K562 (cell line): ENCODE results near the gene TMEM229B. TPM values are rescaled to one million over a fixed set of nuclear protein-coding genes. Genes with fewer than 3 reads are reported as not detected.

ENCODE experiments used
- ATAC-seq: fragments of 200-7000 bp; cut with Tn5 transposase; 3 replicates; pipeline ENCODE4 v1.9.1; 2020; ENCODE audit warnings: moderate library complexity
- BruUV-seq: library from RNA; stranded (reverse); fragments of 400-500 nt; replicated peaks from 2 replicates; lab custom pipeline; 2021; lab: Mats Ljungman, UMichigan
- CTCF ChIA-PET: fragments of 300-600 bp; formaldehyde crosslinking; extraction: SDS; loops from one replicate; lab custom pipeline; 2021; ENCODE audit warnings: low intra/inter-chr PET ratio; lab: Yijun Ruan, JAX
- POLR2A ChIA-PET: fragments of 300-600, 350-650 bp; sonication (Branson Sonifier 250); formaldehyde crosslinking; extraction: SDS; loops from one replicate; lab custom pipeline; 2021; ENCODE audit warnings: antibody characterized with exemption, inconsistent platforms; lab: Yijun Ruan, JAX
- DNase-seq, 4 experiments: peaks; one replicate each; pipeline versions ENCODE4 v3.0.0 to v3.0.0-alpha.2; 2011 to 2018; ENCODE audit warnings: low spot score in 3 of 4, mixed read lengths in 3 of 4; ENCODE audit errors: extremely low read depth in 1 of 4
- FAIRE-seq: peaks from 2 replicates; lab custom pipeline; 2011; peaks lifted over from hg19 to GRCh38; lab: Jason Lieb, UNC
- H2AFZ ChIP-seq: 2 replicates; pipeline ENCODE4 v1.6.0; 2011; ENCODE audit warnings: low read depth, low read length, control low read depth, inconsistent platforms
- H3K27ac ChIP-seq: fragments of 200-600 bp; 3 replicates; pipeline ENCODE4 v1.8.0; 2011; ENCODE audit warnings: low read depth, mild to moderate bottlenecking, control low read depth, inconsistent platforms, low read length, moderate library complexity, mixed read lengths; ENCODE audit errors: extremely low read depth
- H3K27me3 ChIP-seq, 2 experiments: fragments of 300-600 bp in 1 of 2; 2 replicates in 1 of 2; 3 replicates in 1 of 2; pipeline versions ENCODE4 v1.6.0 to v1.8.0; 2011; ENCODE audit warnings: inconsistent platforms in 2 of 2, low read length in 2 of 2, mild to moderate bottlenecking in 1 of 2, mixed read lengths in 1 of 2, moderate library complexity in 1 of 2; ENCODE audit not compliant: control insufficient read depth in 2 of 2, insufficient read depth in 2 of 2
- H3K36me3 ChIP-seq: fragments of 300-600 bp; 3 replicates; pipeline ENCODE4 v1.8.0; 2011; ENCODE audit warnings: mild to moderate bottlenecking, low read length, inconsistent platforms; ENCODE audit not compliant: control insufficient read depth, insufficient read depth
- H3K4me1 ChIP-seq, 2 experiments: fragments of 200-600 bp in 1 of 2; replicated peaks in 1 of 2; 2 replicates in 1 of 2; 3 replicates in 1 of 2; pipeline versions ENCODE4 v1.5.1 to v1.8.0; 2011; ENCODE audit warnings: inconsistent platforms in 2 of 2, low read length in 2 of 2, mild to moderate bottlenecking in 1 of 2, mixed read lengths in 1 of 2, moderate library complexity in 1 of 2; ENCODE audit not compliant: control insufficient read depth in 2 of 2, insufficient read depth in 2 of 2
- H3K4me2 ChIP-seq: 2 replicates; pipeline ENCODE4 v1.6.1; 2011; ENCODE audit warnings: low read length, control low read depth, inconsistent platforms, mixed read lengths; ENCODE audit not compliant: insufficient read depth
- H3K4me3 ChIP-seq: fragments of 200-600 bp; sonication (generic), shearing (Covaris generic); 2 replicates; pipeline ENCODE4 v1.5.1; 2016; ENCODE audit warnings: control low read depth, inconsistent platforms
- H3K79me2 ChIP-seq: fragments of 200-600 bp; 3 replicates; pipeline ENCODE4 v1.8.0; 2011; ENCODE audit warnings: low read length, inconsistent platforms; ENCODE audit not compliant: control insufficient read depth, insufficient read depth
- H3K9ac ChIP-seq, 2 experiments: 2 replicates each; pipeline versions ENCODE4 v1.6.0 to v1.6.1; 2011; ENCODE audit warnings: low read depth in 2 of 2, low read length in 2 of 2, control low read depth in 1 of 2, inconsistent platforms in 1 of 2, mild to moderate bottlenecking in 1 of 2, mixed read lengths in 1 of 2; ENCODE audit not compliant: insufficient read depth in 1 of 2
- H3K9me1 ChIP-seq: one replicate; pipeline ENCODE4 v1.6.0; 2011; ENCODE audit warnings: inconsistent platforms, mild to moderate bottlenecking, low read length, moderate library complexity; ENCODE audit not compliant: control insufficient read depth, insufficient read depth
- H3K9me3 ChIP-seq: replicated peaks from 2 replicates; pipeline ENCODE4 v1.5.1; 2011; ENCODE audit warnings: low read depth, low read length, inconsistent platforms; ENCODE audit not compliant: control insufficient read depth, insufficient read depth
- H4K20me1 ChIP-seq: replicated peaks from 2 replicates; pipeline ENCODE4 v1.6.1; 2011; ENCODE audit warnings: low read length, inconsistent platforms, mixed read lengths; ENCODE audit not compliant: control insufficient read depth, insufficient read depth
- CEBPB ChIP-seq: fragments of 450-650 bp; IDR thresholded peaks from 2 replicates; pipeline ENCODE4 v1.6.1; 2016; ENCODE audit warnings: missing genetic modification characterization, missing compliant biosample characterization
- CTCF ChIP-seq, 3 experiments: IDR thresholded peaks in 2 of 3; conservative IDR thresholded peaks in 1 of 3; 2 replicates each; pipeline ENCODE4 v1.5.1; 2011 to 2012; ENCODE audit warnings: low read length in 3 of 3, mild to moderate bottlenecking in 3 of 3, control low read depth in 2 of 3, improper control_type of control experiment in 1 of 3, inconsistent platforms in 1 of 3, low read depth in 1 of 3, mixed read lengths in 1 of 3, moderate library complexity in 1 of 3; ENCODE audit not compliant: insufficient read depth in 2 of 3
- JUND ChIP-seq, 2 experiments: IDR thresholded peaks; 2 replicates in 1 of 2; 3 replicates in 1 of 2; pipeline ENCODE4 v1.6.1; 2011; ENCODE audit warnings: borderline replicate concordance in 2 of 2, low read depth in 2 of 2, low read length in 2 of 2, improper control_type of control experiment in 1 of 2, missing biosample characterization in 1 of 2, missing genetic modification characterization in 1 of 2, missing genetic modification reagents in 1 of 2
- KDM1A ChIP-seq, 2 experiments: fragments of 450-650 bp; IDR thresholded peaks; 2 replicates each; pipeline ENCODE4 v1.6.1; 2016; ENCODE audit warnings: mild to moderate bottlenecking in 2 of 2
- TFAP4 ChIP-seq: sonication (generic); formaldehyde crosslinking; IDR thresholded peaks from 2 replicates; pipeline ENCODE4 v1.8.0; 2022; ENCODE audit warnings: missing genetic modification reagents, mild to moderate bottlenecking, moderate library complexity, borderline replicate concordance
- ZBTB17 ChIP-seq: fragments of 450-650 bp; formaldehyde crosslinking; IDR thresholded peaks from 2 replicates; pipeline ENCODE4 v1.4.0; 2020; ENCODE audit warnings: mild to moderate bottlenecking
- ZFP36 ChIP-seq: fragments of 150-350 bp; IDR thresholded peaks from 2 replicates; pipeline ENCODE4 v1.6.1; 2018; ENCODE audit warnings: low read length, low read depth; ENCODE audit not compliant: partially characterized antibody
- ZNF133 ChIP-seq: fragments of 250-450 bp; sonication (Bioruptor Pico); IDR thresholded peaks from 2 replicates; pipeline ENCODE4 v1.4.0; 2020; ENCODE audit warnings: mild to moderate bottlenecking
- ZNF431 ChIP-seq: sonication (generic); formaldehyde crosslinking; IDR thresholded peaks from 2 replicates; pipeline ENCODE4 v1.8.0; 2022; ENCODE audit warnings: mild to moderate bottlenecking, missing genetic modification reagents
- WGBS: fragments of 100-300 bp; shearing (Covaris generic); methylation state at CpG from one replicate; pipeline ENCODE4 v1.1.6; 2016; ENCODE audit warnings: low coverage, mixed read lengths; ENCODE audit not compliant: insufficient coverage; ENCODE audit errors: missing lambda C conversion rate; 5-methylcytosine and 5-hydroxymethylcytosine counted together
- in situ Hi-C: fragments of 300-500 bp; cut with MboI; formaldehyde crosslinking; loops from 4 replicates; pipeline ENCODE4 v1.15.0; 2018; ENCODE audit warnings: inconsistent platforms, mixed read lengths
- intact Hi-C: fragments of 100-400 bp; cut with micrococcal nuclease; formaldehyde crosslinking; loops from 2 replicates; pipeline ENCODE4 v1.14.2; 2022
- polyA plus RNA-seq, 8 experiments: library from polyadenylated mRNA; depleted of rRNA in 4 of 8; stranded (reverse) in 5 of 8; unstranded in 3 of 8; fragments of >200 nt; fragmentation: Nextera tagmentation in 2 of 8; fragmentation: Illumina TruSeq in 1 of 8; extraction: Ambion mirVana in 2 of 8; extraction: Trizol in 1 of 8; gene quantifications; 2 replicates each; pipeline versions ENCODE4 v1.2.1 to v1.2.3, GENCODE V29; 2011 to 2014; ENCODE audit warnings: inconsistent platforms in 1 of 8, missing spikeins in 1 of 8
- total RNA-seq, 7 experiments: library from RNA; depleted of rRNA in 6 of 7; stranded (reverse); fragments of >200 nt in 6 of 7; fragmentation: Illumina TruSeq in 2 of 7; extraction: Trizol in 2 of 7; gene quantifications; 2 replicates each; pipeline versions ENCODE4 v1.2.1 to v1.2.3, GENCODE V29; 2011 to 2021; ENCODE audit warnings: low replicate concordance in 1 of 7

The TMEM229B gene
- total and polyA plus RNA-seq, 9 of the 15 experiments (the other 6 are each of a cell fraction or from before 2014, with no cell fraction given), result not detected

- Histone ChIP-seq H4K20me1 (no peaks in the 10 kb centered on the region), H3K9ac (no peak overlapping the region)
- TF ChIP-seq CEBPB (tag) (peak; percentile 39), ZNF133 (no peak)
- TF ChIP-seq, all 486 proteins: peak for 1
- no peak for FAIRE-seq
- no TSS peak for BruUV-seq
- Histone ChIP-seq H3K4me1 (peaks cover 12 to 28% of the 10 kb centered on the region in 2 experiments; a peak in 4 of 5 replicates), H3K79me2 (no peaks in the 10 kb centered on the region), H2AFZ (no peak overlapping the region), H3K36me3 (no peaks in the 10 kb centered on the region), H3K4me3 (no peak overlapping the region), H3K9me1 (no peaks in the 10 kb centered on the region), H3K4me2 (no peak overlapping the region), H3K9me3 (no peaks in the 10 kb centered on the region), H3K27ac (no peak overlapping the region), H3K27me3 (peaks cover 2 to 5% of the 10 kb centered on the region in 2 experiments; a peak in 2 of 5 replicates)
- no peak for ATAC-seq
- ChIA-PET CTCF (no interaction called here), POLR2A (no interaction called here)
- WGBS, result 54% methylated on average over 9 of the region's 9 CpGs
- in situ Hi-C loops, result loop anchor here (10.0 kb wide), 2 partner anchors 145 to 275 kb away; partner anchors contain the start of gene RDH12
- intact Hi-C loops, result loop anchor here (5.0 kb wide), 2 partner anchors 88 to 273 kb away; partner anchors contain the start of gene RDH12
- no peak for DNase-seq
Measured at GRCh38 chr14:67429510-67430205, 58.9 kb downstream of the TMEM229B start.

- ATAC-seq, result peak; percentile 59
- no peaks in the 10 kb centered on the region for H3K79me2 ChIP-seq
- H4K20me1 ChIP-seq, result no peaks in the 10 kb centered on the region
- POLR2A ChIA-PET, result interaction anchor here (0.7 kb wide), 2 partner anchors 11 to 170 kb away, joined by 3 to 4 read pairs; no protein-coding TSS in a partner anchor
- no peaks in the 10 kb centered on the region for H3K36me3 ChIP-seq
- peak in 1 of 4 experiments; percentile 51 for DNase-seq
- H3K27ac ChIP-seq, result no peak overlapping the region
- peak overlapping the region; percentile 66; the same call in 1 of the 2 replicates for H2AFZ ChIP-seq
- peak overlapping the region in 1 of 2 experiments; percentile 56; a peak in 1 of 4 replicates for H3K9ac ChIP-seq
- H3K9me1 ChIP-seq, result no peaks in the 10 kb centered on the region
- in situ Hi-C loops, result loop anchor here (10.0 kb wide), 1 partner anchor 146 kb away; no protein-coding TSS in a partner anchor
- H3K4me2 ChIP-seq, result peak overlapping the region; percentile 21; the same call in 1 of the 2 replicates
- CTCF ChIA-PET, result no interaction called here
- H3K27me3 ChIP-seq, result peaks cover 2 to 5% of the 10 kb centered on the region in 2 experiments; a peak in 2 of 5 replicates
- intact Hi-C loops, result loop anchor here (5.0 kb wide), 2 partner anchors 89 to 274 kb away; partner anchors contain the start of gene RDH12
- peak; percentile 15 for FAIRE-seq
- 13% methylated on average over 5 of the region's 7 CpGs for WGBS
- no TSS peak for BruUV-seq
- H3K9me3 ChIP-seq, result no peaks in the 10 kb centered on the region
- H3K4me3 ChIP-seq, result no peak overlapping the region
- H3K4me1 ChIP-seq, result peaks cover 12 to 28% of the 10 kb centered on the region in 2 experiments; a peak in 4 of 5 replicates
- TF ChIP-seq TFAP4 (peak; percentile 22; the same call in 1 of the 2 replicates), KDM1A (IDR thresholded peaks at IDR 0.05) (peak in 1 of 2 experiments; percentile 35; a peak in 1 of 4 replicates), CTCF (IDR thresholded peaks at IDR 0.05 in 2 of 3, conservative IDR thresholded peaks at IDR 0.05 in 1 of 3; ENCODE audit: insufficient read depth in 2 of 3, low read depth in 1 of 3, low read length in 3 of 3) (0 out of 6 replicates have a peak, but pooled peaks of 2 of the 3 experiments have one; percentile 5 to 16), JUND (IDR thresholded peaks at IDR 0.05; ENCODE audit: borderline replicate concordance, low read depth, low read length) (peak; percentile 44; the same call in 1 of the 2 replicates), JUND (tag; IDR thresholded peaks at IDR 0.05; ENCODE audit: borderline replicate concordance, low read depth, low read length) (peak; percentile 35; the same call in 1 of the 3 replicates), ZFP36 (peak; percentile 68), ZNF431 (CRISPR knock-in tag) (no peak), ZBTB17 (CRISPR knock-in tag) (no peak)
Measured at GRCh38 chr14:67428501-67429031, 60.0 kb downstream of the TMEM229B start.
